HG02678 (cell line): ENCODE measurements around the gene NRXN3.

Experiments used
- ATAC-seq: cut with Tn5 transposase; IDR thresholded peaks from one replicate; pipeline ENCODE4 v1.9.1; 2021; ENCODE audit warnings: mild to moderate bottlenecking, moderate library complexity; ENCODE audit not compliant: unreplicated experiment

NRXN3 gene

GRCh38 chr14:79426103-79426755, 1256.1 kb downstream of the NRXN3 start:
- ATAC-seq, result no peak

- no peak for ATAC-seq
These were observed 1262.5 kb downstream of the NRXN3 start for GRCh38 chr14:79432640-79433039.

- ATAC-seq, result no peak
These were observed 1266.2 kb downstream of the NRXN3 start for GRCh38 chr14:79436335-79436734.

GRCh38 chr14:79437951-79438350, 1267.8 kb downstream of the NRXN3 start:
- ATAC-seq, result no peak

GRCh38 chr14:79438696-79439342, 1268.6 kb downstream of the NRXN3 start:
- no peak for ATAC-seq

- ATAC-seq, result no peak
These were observed 1272.6 kb downstream of the NRXN3 start for GRCh38 chr14:79442786-79443185.

- no peak for ATAC-seq
These were observed 1273.4 kb downstream of the NRXN3 start for GRCh38 chr14:79443602-79444001.

GRCh38 chr14:79448960-79449359, 1278.8 kb downstream of the NRXN3 start:
- no peak for ATAC-seq

- ATAC-seq, result no peak
These were observed 1281.4 kb downstream of the NRXN3 start for GRCh38 chr14:79451601-79452000.

GRCh38 chr14:79453276-79453675, 1283.1 kb downstream of the NRXN3 start:
- ATAC-seq, result no peak

GRCh38 chr14:79464468-79464867, 1294.3 kb downstream of the NRXN3 start:
- ATAC-seq, result no peak

- no peak for ATAC-seq
These were observed 1295.5 kb downstream of the NRXN3 start for GRCh38 chr14:79465651-79466050.

- ATAC-seq, result no peak
These were observed 1296.9 kb downstream of the NRXN3 start for GRCh38 chr14:79466938-79467527.

GRCh38 chr14:79467835-79468234, 1297.7 kb downstream of the NRXN3 start:
- ATAC-seq, result no peak

GRCh38 chr14:79468486-79468885, 1298.3 kb downstream of the NRXN3 start:
- no peak for ATAC-seq

- ATAC-seq, result no peak
These were observed 1303.5 kb downstream of the NRXN3 start for GRCh38 chr14:79473651-79474050.

- no peak for ATAC-seq
These were observed 1305.8 kb downstream of the NRXN3 start for GRCh38 chr14:79475887-79476532.

- no peak for ATAC-seq
These were observed 1306.4 kb downstream of the NRXN3 start for GRCh38 chr14:79476552-79476951.

- no peak for ATAC-seq
These were observed 1310.0 kb downstream of the NRXN3 start for GRCh38 chr14:79480212-79480611.

GRCh38 chr14:79482825-79483224, 1312.7 kb downstream of the NRXN3 start:
- ATAC-seq, result no peak

GRCh38 chr14:79483477-79484388, 1313.6 kb downstream of the NRXN3 start:
- ATAC-seq, result no peak
